Measurements from ENCODE around the gene FZD10.

FZD10 gene

DNA sequence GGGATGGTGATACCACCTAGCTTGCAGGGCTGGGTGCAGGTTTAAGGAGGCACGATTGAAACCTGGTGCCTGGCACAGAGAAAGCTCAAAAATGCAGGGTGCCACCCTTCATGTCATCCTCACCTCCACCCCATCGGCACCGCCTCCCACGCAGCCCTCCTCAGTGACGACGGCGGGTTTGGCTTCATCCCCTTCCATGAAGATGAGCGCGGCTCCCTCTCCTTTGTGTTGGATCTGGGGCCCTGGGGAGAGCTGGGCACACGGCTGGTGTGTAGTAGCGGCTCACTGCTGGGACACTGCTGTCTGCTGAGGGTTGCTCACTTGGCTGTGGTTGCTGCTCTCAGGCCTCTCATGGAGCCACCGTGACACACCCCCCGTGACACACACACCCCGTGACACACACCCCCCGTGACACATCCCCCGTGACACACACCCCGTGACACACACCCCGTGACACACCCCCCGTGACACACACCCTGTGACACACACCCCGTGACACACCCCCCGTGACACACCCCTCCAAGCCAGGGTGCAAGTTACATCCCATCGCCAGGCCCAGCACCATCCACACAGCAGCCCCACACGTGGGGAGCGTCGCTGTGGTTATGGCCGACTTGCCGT lies 42.9 kb upstream of the FZD10 start:
- TF ChIP-seq, protein P1, sequence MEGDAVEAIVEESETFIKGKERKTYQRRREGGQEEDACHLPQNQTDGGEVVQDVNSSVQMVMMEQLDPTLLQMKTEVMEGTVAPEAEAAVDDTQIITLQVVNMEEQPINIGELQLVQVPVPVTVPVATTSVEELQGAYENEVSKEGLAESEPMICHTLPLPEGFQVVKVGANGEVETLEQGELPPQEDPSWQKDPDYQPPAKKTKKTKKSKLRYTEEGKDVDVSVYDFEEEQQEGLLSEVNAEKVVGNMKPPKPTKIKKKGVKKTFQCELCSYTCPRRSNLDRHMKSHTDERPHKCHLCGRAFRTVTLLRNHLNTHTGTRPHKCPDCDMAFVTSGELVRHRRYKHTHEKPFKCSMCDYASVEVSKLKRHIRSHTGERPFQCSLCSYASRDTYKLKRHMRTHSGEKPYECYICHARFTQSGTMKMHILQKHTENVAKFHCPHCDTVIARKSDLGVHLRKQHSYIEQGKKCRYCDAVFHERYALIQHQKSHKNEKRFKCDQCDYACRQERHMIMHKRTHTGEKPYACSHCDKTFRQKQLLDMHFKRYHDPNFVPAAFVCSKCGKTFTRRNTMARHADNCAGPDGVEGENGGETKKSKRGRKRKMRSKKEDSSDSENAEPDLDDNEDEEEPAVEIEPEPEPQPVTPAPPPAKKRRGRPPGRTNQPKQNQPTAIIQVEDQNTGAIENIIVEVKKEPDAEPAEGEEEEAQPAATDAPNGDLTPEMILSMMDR (conservative IDR thresholded peaks at IDR 0.05) = no peak
- no peak overlapping the region for H3K27ac ChIP-seq

DNA sequence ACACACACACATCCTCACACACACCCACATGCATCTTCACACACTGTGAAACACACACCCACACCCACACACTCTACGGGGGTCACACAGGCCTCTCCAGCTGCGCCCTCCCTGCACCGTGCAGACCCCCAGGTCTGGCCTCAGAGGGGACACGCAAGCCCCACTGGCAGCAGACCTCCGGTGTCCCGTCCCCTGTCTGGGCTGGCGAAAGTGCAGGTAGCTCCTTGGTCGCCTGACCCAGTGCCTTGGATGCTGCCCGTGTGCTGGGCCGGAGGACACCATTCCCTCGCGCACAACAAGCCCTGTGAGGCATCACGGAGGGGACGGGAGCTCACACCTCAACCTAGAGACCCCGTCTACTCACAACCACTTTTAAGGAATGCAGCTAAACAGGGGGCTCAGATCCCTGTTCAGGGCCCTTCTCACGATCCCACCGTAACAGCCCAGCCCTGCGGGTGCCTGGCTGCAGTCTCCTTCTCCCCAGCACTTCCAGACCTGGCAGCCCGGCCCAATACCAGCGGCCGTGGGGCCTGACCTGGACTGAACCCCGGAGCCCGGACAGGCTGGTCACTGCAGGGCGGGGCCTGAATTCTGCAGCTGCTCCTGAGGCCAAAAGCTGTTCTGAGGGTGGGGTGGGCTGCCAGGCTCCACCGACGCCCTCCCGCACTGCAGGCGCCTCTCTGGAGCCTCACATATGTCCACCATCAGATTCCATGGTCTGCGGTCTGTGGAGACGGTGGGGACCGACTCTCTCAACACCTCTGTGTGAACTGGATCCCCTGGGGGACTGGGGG lies 42.1 kb upstream of the FZD10 start:
- TF ChIP-seq, protein P1 (conservative IDR thresholded peaks at IDR 0.05) = no peak
- H3K27ac ChIP-seq = no peak overlapping the region

- TF ChIP-seq, protein P1 (conservative IDR thresholded peaks at IDR 0.05) = no peak
- H3K27ac ChIP-seq = no peak overlapping the region
Observed at GRCh38 chr12:130121226-130122000, 40.9 kb upstream of the FZD10 start.

GRCh38 chr12:130122356-130122755 lies 39.9 kb upstream of the FZD10 start:
- H3K27ac ChIP-seq = no peak overlapping the region

DNA sequence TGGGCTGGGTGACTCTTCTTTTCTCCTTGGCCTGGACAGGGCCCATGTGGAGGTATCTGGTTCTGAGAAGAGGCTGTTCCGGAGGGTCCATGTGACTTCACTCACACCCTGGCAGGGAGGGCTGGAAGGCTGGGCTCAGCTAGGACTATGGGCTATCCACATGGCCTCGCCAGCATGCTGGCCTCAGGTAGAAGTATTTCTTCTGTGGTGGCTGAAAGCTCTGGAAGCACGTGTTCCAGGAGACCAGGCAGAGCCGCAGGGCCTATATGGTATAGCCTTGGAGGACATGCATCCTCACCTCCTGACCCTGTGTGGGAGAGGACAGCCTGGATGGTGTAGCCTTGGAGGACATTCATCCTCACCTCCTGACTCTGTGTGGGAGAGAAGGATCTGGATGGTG lies 38.2 kb upstream of the FZD10 start:
- TF ChIP-seq, protein P1 (conservative IDR thresholded peaks at IDR 0.05) = no peak
- H3K27ac ChIP-seq = no peak overlapping the region

More at GRCh38 chr12:130122356-130122755, 39.9 kb upstream of the FZD10 start:
- TF ChIP-seq, protein P1 (conservative IDR thresholded peaks at IDR 0.05) = no peak

DNA sequence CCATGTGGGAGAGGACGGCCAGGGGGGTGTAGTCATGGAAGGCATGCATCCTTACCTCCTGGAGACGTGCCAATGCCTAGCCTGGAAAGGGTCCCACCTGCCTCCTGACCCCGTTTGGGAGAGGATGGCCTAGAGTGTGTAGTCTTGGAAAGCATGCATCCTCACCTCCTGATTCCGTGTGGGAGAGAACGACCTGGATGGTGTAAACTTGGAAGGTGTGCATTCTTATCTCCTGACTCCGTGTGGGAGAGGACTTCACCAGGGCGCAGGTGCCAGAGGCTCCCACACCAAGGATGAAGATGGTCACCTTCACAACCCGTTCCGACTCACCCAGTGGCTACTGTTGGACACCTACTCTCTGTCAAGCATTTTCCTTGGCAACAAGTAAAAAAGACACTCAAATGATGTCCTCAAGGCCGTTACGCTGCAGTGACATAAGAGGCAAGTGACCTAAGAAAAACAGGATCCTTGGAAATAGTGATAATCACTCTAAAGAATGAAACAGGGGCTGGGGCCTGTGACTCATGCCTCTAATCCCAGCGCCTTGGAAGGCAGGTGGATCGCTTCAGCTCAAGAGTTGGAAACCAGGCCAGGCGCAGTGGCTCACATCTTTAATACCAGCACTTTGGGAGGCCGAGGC lies 37.5 kb upstream of the FZD10 start:
- TF ChIP-seq, protein P1 (conservative IDR thresholded peaks at IDR 0.05) = no peak
- H3K27ac ChIP-seq = no peak overlapping the region

DNA sequence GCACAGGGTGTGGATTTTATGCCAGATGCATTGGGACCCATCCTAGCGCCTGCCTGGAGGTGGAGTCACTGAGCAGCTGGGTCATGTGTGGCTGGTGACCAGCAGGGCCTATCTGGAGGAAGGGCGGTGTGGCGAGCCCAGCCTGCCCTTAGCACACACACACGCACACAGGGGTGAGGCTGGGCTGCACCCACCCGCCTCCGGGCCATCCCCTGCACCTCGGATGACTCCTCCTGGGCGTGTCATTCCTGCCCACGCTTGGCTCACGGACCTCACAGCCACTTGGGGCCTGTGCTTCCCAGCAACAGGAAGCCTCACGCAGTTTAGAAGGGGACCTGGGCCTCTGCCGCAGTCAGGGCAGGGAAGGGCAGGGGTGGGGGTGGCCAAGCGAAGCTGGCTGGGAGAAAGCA lies 36.2 kb upstream of the FZD10 start:
- TF ChIP-seq, protein P1 (conservative IDR thresholded peaks at IDR 0.05) = no peak

More for the DNA sequence above, 36.2 kb upstream of the FZD10 start:
- no peak overlapping the region for H3K27ac ChIP-seq

Data from VCaP (cell line).